OCI-LY1 (cell line): ENCODE data around the gene LIMK2.

Source experiments
- EZH2 ChIP-seq: fragments of 200-600 bp; sonication (generic), shearing (Covaris generic); IDR thresholded peaks from 2 replicates; pipeline ENCODE4 v1.8.0; 2017; ENCODE audit warnings: borderline replicate concordance, mixed run types, mild to moderate bottlenecking, antibody characterized with exemption, low read length, moderate library complexity, mixed read lengths
- TF ChIP-seq, protein P1 (sequence below): fragments of 200-600 bp; sonication (generic), shearing (Covaris generic); IDR thresholded peaks from 2 replicates; pipeline ENCODE4 v1.5.1; 2017; ENCODE audit warnings: mild to moderate bottlenecking, antibody characterized with exemption, low read length, moderate library complexity, mixed read lengths

DNA sequence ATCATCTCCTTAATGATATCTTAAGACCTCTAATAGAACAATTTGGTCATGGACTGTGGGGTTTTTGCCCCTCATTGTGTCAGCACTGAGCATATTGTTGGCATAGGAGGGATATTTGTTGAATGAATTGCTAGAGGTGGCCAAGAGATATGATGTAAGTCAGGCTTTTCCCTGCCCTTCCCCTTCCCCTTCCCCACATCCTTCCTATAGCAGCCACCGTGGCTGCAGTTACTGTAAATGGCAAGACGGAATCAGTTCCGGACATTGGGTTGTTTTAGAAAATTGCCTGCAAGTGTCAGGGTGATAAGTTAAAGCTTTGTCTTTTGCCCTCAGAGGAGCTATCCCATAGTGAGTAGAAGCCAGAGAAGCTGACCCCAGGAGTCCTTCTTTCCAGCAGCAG is 23.0 kb downstream of the LIMK2 start:
- TF ChIP-seq EZH2: no peak
- TF ChIP-seq, protein P1, sequence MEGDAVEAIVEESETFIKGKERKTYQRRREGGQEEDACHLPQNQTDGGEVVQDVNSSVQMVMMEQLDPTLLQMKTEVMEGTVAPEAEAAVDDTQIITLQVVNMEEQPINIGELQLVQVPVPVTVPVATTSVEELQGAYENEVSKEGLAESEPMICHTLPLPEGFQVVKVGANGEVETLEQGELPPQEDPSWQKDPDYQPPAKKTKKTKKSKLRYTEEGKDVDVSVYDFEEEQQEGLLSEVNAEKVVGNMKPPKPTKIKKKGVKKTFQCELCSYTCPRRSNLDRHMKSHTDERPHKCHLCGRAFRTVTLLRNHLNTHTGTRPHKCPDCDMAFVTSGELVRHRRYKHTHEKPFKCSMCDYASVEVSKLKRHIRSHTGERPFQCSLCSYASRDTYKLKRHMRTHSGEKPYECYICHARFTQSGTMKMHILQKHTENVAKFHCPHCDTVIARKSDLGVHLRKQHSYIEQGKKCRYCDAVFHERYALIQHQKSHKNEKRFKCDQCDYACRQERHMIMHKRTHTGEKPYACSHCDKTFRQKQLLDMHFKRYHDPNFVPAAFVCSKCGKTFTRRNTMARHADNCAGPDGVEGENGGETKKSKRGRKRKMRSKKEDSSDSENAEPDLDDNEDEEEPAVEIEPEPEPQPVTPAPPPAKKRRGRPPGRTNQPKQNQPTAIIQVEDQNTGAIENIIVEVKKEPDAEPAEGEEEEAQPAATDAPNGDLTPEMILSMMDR: no peak
